HG02763 (cell line): ENCODE results near the gene ST3GAL6.

Experiments
- ATAC-seq: cut with Tn5 transposase; IDR thresholded peaks from one replicate; pipeline ENCODE4 v1.9.1; 2021; ENCODE audit warnings: mild to moderate bottlenecking, moderate library complexity; ENCODE audit not compliant: unreplicated experiment

Gene ST3GAL6

GRCh38 chr3:98739266-98739665 lies 23.9 kb upstream of the ST3GAL6 start:
- no peak for ATAC-seq

DNA sequence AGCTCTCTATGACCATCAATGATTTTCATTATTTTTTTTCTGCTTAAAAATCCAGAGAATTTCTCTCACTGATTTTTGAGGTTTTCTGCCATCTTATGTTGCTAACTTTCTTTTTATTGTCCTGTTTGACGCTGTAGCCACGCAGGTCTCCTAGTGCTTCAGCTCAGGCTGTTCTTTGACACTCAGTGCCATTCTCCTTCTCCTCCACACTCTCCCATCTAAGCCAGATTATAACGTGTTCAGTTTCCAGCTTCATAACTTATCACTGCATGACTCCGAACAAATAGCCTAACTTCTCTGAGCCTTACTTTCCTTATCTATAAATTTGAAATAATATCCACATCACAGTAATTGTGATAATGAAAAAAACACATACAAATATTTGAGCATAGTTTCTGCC lies 22.8 kb upstream of the ST3GAL6 start:
- ATAC-seq = no peak

DNA sequence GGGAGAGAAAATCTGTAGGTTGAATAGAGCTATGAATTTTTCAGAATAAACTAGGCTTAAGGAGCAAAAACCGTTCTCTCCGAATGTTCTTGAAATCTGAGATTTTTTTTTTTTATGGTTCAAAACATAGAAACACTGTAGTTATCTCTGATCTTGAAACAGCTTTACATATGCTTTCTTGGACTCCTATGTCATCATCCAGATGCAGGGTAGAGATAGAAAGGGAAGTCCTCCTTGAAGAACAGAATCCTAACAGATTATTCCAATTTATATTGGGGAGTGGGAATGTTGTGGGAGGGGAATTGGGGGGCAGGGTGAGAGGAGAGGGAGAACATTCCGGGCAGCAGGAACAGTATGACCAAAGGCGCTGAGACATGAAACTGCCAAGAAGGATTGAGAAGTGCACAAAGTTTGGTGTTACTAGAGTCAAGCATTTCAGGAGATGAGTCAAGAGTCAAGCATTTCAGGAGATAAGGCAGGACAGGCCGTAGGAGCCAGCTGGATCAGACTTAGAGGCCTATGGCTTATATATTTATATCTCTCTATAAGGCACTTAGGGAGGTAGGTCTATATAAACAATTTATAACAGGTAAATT lies 21.9 kb upstream of the ST3GAL6 start:
- no peak for ATAC-seq

GRCh38 chr3:98743071-98743470 lies 20.1 kb upstream of the ST3GAL6 start:
- ATAC-seq = no peak

DNA sequence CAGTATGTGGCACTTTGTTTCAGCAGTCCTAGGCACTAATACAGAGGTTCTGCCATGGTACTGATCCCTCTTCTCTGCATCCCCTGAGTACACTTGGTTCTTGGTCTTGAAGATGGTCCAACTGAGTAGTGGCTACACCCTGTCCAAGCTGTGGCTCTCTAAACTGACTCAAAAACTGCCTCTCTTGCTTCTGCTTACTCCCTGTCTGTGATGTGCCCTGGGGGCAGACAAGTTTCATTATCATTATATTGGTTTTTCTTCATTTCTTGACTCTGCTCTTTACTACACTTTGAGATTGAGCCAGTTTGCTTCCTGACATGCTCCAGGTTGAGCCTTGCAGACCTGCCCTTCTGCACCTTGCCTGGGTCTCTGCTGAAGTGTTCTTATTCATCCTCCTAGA lies 18.9 kb upstream of the ST3GAL6 start:
- no peak for ATAC-seq

DNA sequence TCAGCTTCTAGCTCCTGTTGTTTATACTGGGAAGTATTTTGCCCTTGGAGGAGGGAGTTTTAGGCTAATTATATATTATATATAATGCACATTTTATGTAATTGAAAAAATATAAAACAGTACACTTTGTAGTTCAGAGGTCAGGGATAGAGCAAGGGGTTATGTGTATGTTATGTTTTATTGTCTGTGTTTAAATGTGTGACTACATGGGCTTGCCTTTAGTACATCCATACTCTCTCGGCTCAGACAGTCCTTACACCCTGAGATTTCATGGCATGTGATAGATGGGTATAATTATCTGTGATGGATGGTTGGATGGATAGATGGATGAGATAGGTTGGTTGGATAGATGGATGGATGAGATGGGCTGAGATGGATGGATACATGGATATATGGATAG lies 17.4 kb upstream of the ST3GAL6 start:
- ATAC-seq = no peak

GRCh38 chr3:98746122-98746521 lies 17.0 kb upstream of the ST3GAL6 start:
- ATAC-seq = no peak

- no peak for ATAC-seq
Observed at GRCh38 chr3:98746882-98747281, 16.3 kb upstream of the ST3GAL6 start.

DNA sequence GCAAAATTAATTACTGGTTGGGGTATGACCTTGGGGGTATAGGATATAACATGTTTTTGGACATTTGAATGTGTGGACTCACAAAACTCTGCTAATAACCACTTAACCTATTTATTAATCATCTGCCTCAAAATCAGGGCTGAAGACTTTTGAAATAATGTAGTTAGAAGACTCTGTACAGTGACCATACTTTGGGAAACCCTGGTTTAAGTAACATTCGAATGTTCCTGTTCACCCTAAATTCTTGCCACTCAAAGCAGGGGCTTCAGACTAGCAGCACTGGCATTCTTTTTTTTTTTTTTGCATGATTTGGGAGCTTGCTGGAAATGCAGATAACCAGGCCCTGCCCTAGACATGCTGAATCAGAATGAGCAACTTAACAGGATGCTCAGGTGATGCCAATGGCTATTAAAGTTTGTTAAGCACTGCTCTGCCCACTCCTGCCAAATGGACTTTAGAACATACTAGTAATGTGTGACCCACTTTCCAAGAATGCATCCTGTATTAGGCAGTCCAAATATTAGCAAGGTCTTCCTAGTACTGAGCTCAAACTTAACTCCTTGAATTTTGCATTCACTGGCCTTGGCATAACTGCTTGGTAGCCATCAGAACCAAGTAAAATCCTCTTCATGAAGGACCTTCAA lies 12.7 kb upstream of the ST3GAL6 start:
- ATAC-seq = no peak

- no peak for ATAC-seq
Observed at GRCh38 chr3:98754483-98754882, 8.7 kb upstream of the ST3GAL6 start.

- ATAC-seq = no peak
Observed at GRCh38 chr3:98755601-98756000, 7.5 kb upstream of the ST3GAL6 start.

- ATAC-seq = no peak
Observed at GRCh38 chr3:98759629-98760028, 3.5 kb upstream of the ST3GAL6 start.

GRCh38 chr3:98761643-98762229 lies 1.4 kb upstream of the ST3GAL6 start:
- ATAC-seq = no peak

- ATAC-seq = no peak
Observed at GRCh38 chr3:98763819-98764418, 779 bp downstream of the ST3GAL6 start.

DNA sequence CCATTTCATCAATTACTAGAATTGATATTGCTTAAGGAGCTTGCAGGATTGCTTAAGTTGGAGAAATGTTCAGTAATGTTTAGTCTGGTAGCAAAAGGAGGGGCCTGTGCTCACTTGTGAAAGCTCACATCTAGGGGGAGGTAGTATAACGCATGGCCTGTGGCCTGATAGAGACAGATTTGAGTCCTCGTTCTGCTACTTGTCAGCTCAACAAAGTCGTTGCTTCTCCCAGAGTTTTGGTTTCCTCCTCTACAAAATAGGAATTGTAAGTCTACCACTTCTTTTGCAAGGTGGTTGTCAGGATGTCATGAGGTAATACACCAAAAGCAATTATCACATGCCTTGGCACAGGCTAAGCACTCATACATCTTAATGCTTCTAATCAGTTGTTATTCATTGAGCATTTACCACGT lies 1.3 kb downstream of the ST3GAL6 start:
- ATAC-seq = no peak

DNA sequence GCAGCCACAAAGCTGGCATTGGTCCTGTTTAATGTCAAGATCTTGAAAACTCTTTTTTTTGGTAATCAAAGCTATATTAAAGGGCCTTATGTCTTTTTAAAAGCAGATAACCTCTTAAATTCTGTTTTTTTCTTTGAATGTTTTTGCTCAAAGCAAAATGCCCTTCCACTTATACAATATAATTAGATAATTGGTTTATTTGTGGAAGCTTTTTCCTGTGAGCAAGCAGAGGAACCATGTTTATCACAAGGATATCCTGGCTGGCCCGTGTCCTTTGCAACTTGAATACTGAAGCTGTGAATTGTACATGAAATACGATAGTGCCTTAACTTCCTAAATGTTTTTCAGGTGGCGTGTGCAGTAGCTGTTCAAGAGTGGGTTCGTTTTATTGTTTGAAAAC lies 2.6 kb downstream of the ST3GAL6 start:
- ATAC-seq = no peak

GRCh38 chr3:98766924-98767323 lies 3.8 kb downstream of the ST3GAL6 start:
- no peak for ATAC-seq

- ATAC-seq = no peak
Observed at GRCh38 chr3:98768961-98769360, 5.8 kb downstream of the ST3GAL6 start.

DNA sequence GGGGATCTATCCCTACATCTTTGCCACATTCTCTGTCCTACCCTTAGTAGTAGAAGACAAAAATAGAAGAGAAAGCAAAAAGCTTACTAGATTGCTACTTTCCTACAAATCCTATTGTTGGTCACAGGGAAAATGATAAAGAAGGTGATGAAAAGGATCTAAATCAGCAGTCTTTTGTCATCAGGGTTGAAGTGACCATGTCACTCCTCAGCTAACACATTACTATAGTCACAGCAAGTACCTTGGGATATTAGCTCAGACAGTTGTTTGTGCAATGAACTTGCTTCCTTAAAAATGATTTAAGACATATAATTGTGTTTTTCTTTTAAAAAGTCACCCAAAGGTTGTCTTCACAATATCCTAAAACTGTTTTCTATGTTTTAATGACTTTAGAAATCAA lies 6.3 kb downstream of the ST3GAL6 start:
- no peak for ATAC-seq

DNA sequence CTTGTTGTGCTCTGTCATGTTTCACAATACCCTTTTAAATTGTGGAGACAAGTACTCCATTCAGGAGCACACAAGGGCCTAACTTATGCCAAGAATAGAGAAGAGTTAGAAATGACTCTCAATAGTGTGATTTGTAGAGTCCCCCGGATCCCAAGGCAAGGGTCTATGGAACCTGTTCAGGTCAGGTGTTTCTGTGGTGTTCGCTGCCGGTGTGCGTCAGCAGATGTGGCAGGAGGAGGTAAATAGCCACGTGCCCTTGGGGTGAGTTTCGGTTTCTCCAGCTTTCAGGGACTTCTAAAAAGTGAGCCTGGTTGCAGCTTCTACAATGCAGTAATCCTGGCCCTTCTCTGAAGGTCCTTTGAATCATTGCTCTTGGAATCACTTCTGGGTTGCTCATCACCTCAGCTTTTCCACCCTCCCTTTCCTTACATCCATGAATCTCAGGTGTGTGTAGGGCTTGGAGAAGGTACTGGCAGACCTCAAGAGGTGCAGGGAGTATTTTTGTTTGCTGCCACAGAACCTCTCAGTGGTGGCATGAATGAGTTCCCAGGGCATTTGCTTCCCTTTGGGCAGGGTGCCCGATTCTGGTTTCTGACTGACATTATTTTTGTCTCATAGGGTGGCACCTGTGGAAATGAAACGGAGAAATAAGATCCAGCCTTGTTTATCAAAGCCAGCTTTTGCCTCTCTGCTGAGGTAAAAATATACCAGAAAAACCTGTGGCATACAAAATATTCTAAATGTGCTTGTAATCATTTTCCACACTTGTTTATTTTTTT lies 7.3 kb downstream of the ST3GAL6 start:
- ATAC-seq = peak; percentile 79

DNA sequence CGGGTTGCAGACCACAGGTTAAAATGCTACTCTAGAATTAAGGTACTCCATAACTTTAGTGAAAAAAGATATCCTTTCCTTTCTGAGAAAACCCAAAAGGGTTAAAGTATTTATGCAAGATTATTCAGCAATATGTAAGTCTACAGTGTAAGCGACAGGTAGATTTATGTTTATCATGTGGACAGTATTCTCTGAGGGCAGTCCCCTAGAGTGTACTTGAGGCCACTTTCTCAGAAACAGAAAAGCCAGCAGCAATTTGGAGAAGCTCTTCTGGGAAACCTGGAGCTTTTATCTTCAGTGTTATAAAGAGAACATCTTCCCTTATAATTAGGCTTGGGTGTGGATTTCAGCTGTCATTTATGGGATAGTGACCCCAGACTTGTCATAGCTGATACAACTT lies 8.9 kb downstream of the ST3GAL6 start:
- ATAC-seq = no peak
